ENCODE measurements around the gene CRELD2.

DNA sequence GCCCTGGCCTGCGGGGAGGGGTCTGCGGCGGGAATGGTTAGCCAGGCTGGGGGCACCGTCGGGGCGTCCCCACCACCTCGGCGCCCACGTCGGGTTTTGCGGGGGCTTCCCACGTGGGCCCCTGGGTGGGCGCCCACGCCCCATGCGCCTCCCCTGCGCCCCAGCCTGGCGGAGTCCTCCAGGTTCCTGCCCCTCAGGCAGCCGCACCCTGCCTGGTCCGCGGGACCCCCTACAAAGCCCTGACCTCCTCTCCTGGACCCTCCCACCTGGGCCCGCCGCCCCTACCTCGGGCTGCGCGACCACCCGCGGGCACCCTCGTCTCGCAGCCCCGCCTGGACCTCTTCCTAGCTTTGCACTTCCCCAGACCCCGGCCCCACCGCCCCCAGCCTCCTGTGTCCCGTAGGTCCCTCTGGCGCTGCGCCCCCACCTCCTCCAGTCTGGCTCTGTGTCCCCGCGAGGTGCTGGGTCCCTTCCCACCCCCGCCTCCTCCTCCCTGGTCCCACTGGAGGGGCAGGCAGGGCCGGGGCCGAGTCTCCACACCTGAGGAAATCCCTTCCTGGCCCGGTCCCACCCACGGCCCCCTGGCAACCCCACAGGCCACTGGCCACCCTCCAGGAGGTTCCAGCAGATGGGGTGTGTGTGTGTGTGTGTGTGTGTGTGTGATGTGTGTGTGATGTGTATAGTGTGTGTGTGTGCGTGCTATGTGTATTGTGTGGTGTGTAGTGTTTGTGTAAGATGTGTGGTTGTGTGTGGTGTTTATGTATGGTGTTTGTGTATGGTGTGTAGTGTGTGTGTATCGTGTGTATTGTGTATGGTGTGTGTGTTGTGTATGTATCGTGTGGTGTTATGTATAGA, 54.0 kb downstream of the CRELD2 start:
- TF ChIP-seq, protein P1, sequence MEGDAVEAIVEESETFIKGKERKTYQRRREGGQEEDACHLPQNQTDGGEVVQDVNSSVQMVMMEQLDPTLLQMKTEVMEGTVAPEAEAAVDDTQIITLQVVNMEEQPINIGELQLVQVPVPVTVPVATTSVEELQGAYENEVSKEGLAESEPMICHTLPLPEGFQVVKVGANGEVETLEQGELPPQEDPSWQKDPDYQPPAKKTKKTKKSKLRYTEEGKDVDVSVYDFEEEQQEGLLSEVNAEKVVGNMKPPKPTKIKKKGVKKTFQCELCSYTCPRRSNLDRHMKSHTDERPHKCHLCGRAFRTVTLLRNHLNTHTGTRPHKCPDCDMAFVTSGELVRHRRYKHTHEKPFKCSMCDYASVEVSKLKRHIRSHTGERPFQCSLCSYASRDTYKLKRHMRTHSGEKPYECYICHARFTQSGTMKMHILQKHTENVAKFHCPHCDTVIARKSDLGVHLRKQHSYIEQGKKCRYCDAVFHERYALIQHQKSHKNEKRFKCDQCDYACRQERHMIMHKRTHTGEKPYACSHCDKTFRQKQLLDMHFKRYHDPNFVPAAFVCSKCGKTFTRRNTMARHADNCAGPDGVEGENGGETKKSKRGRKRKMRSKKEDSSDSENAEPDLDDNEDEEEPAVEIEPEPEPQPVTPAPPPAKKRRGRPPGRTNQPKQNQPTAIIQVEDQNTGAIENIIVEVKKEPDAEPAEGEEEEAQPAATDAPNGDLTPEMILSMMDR (IDR thresholded peaks at IDR 0.05 in 4 of 5, conservative IDR thresholded peaks at IDR 0.05 in 1 of 5): no peak
- no peak for TF ChIP-seq POLR2A (IDR thresholded peaks at IDR 0.05)

Measured in gastrocnemius medialis (tissue), 4 donors.